SK-N-SH treated with all-trans-retinoic acid at 6 μM for 48 hours (cell line): Measurements from ENCODE around the gene KCNIP2.

Experiments used
- ATAC-seq: fragments of 200-7000 bp; cut with Tn5 transposase; 3 replicates; pipeline ENCODE4 v1.9.1; 2020; ENCODE audit warnings: mild to moderate bottlenecking, moderate library complexity
- ARNTL ChIP-seq: fragments of 450-650 bp; formaldehyde crosslinking; IDR thresholded peaks from 2 replicates; pipeline ENCODE4 v1.5.0; 2020; ENCODE audit warnings: low read depth, mild to moderate bottlenecking, moderate library complexity, borderline replicate concordance
- BACH2 ChIP-seq: fragments of 250-450 bp; sonication (Bioruptor Pico); IDR thresholded peaks from 2 replicates; pipeline ENCODE4 v1.9.0; 2021; ENCODE audit warnings: mild to moderate bottlenecking, borderline replicate concordance
- CREB5 ChIP-seq: fragments of 250-450 bp; sonication (Bioruptor Pico); IDR thresholded peaks from 2 replicates; pipeline ENCODE4 v1.5.1; 2020; ENCODE audit warnings: low read depth, mild to moderate bottlenecking, moderate library complexity
- CSDC2 ChIP-seq: fragments of 250-450 bp; sonication (Bioruptor Pico); IDR thresholded peaks from 2 replicates; pipeline ENCODE4 v1.5.0; 2020; ENCODE audit warnings: mild to moderate bottlenecking, moderate library complexity
- ESRRG ChIP-seq: fragments of 250-450 bp; sonication (Bioruptor Pico); IDR thresholded peaks from 2 replicates; pipeline ENCODE4 v1.6.1; 2021; ENCODE audit warnings: mild to moderate bottlenecking
- GLIS3 ChIP-seq: fragments of 250-450 bp; sonication (Bioruptor Pico); IDR thresholded peaks from 2 replicates; pipeline ENCODE4 v1.5.0; 2020; ENCODE audit warnings: mild to moderate bottlenecking, moderate library complexity
- ISL1 ChIP-seq: fragments of 250-450 bp; sonication (Bioruptor Pico); IDR thresholded peaks from 2 replicates; pipeline ENCODE4 v2.1.2; 2022; ENCODE audit warnings: mild to moderate bottlenecking, moderate library complexity
- OSR1 ChIP-seq: fragments of 250-450 bp; sonication (Bioruptor Pico); IDR thresholded peaks from 2 replicates; pipeline ENCODE4 v1.8.0; 2022; ENCODE audit warnings: moderate library complexity, mild to moderate bottlenecking, inconsistent platforms
- PPARA ChIP-seq: fragments of 250-450 bp; sonication (Bioruptor Pico); IDR thresholded peaks from 2 replicates; pipeline ENCODE4 v1.5.0; 2020; ENCODE audit warnings: mild to moderate bottlenecking, borderline replicate concordance
- RARB ChIP-seq: fragments of 250-450 bp; sonication (Bioruptor Pico); IDR thresholded peaks from 2 replicates; pipeline ENCODE4 v1.8.0; 2021; ENCODE audit warnings: mild to moderate bottlenecking, moderate library complexity
- SNAI2 ChIP-seq: fragments of 250-450 bp; sonication (Bioruptor Pico); IDR thresholded peaks from 2 replicates; pipeline ENCODE4 v1.5.0; 2020; ENCODE audit warnings: mild to moderate bottlenecking, moderate library complexity
- TCF4 ChIP-seq: fragments of 250-450 bp; sonication (Bioruptor Pico); IDR thresholded peaks from 2 replicates; pipeline ENCODE4 v1.8.0; 2021; ENCODE audit warnings: mild to moderate bottlenecking, moderate library complexity, borderline replicate concordance
- TSHZ2 ChIP-seq: fragments of 250-450 bp; sonication (Bioruptor Pico); IDR thresholded peaks from 2 replicates; pipeline ENCODE4 v1.5.0; 2020; ENCODE audit warnings: mild to moderate bottlenecking, moderate library complexity
- ZC3H10 ChIP-seq: fragments of 250-450 bp; sonication (Bioruptor Pico); IDR thresholded peaks from 2 replicates; pipeline ENCODE4 v1.5.1; 2021; ENCODE audit warnings: mild to moderate bottlenecking, moderate library complexity
- ZFP3 ChIP-seq: fragments of 250-450 bp; sonication (Bioruptor Pico); IDR thresholded peaks from 2 replicates; pipeline ENCODE4 v1.5.0; 2020; ENCODE audit warnings: mild to moderate bottlenecking, moderate library complexity
- ZFP30 ChIP-seq: fragments of 450-650 bp; formaldehyde crosslinking; IDR thresholded peaks from 2 replicates; pipeline ENCODE4 v1.5.0; 2022; ENCODE audit warnings: mild to moderate bottlenecking, moderate library complexity
- ZNF565 ChIP-seq: fragments of 450-650 bp; formaldehyde crosslinking; conservative IDR thresholded peaks from 2 replicates; pipeline ENCODE4 v1.5.0; 2020; ENCODE audit warnings: low read depth, mild to moderate bottlenecking, moderate library complexity
- ZNF8 ChIP-seq: fragments of 450-650 bp; formaldehyde crosslinking; IDR thresholded peaks from 2 replicates; pipeline ENCODE4 v1.5.0; 2020; ENCODE audit warnings: mild to moderate bottlenecking, moderate library complexity
- TF ChIP-seq, protein P1 (sequence below): fragments of 250-450 bp; sonication (Bioruptor Pico); IDR thresholded peaks from 2 replicates; pipeline ENCODE4 v1.8.0; 2021; ENCODE audit warnings: low read depth, mild to moderate bottlenecking, moderate library complexity, borderline replicate concordance
- TF ChIP-seq, protein P2 (sequence below): fragments of 250-450 bp; sonication (Bioruptor Pico); IDR thresholded peaks from 2 replicates; pipeline ENCODE4 v1.8.0; 2020; ENCODE audit warnings: mild to moderate bottlenecking, moderate library complexity, borderline replicate concordance

Gene KCNIP2

GRCh38 chr10:101859530-101859929 is 15.9 kb upstream of the KCNIP2 start:
- no peak for ATAC-seq
- TF ChIP-seq ZC3H10 (CRISPR knock-in tag): no peak
- TF ChIP-seq CSDC2 (CRISPR knock-in tag): no peak
- TF ChIP-seq ZNF565 (CRISPR knock-in tag): no peak
- no peak for TF ChIP-seq TCF4 (CRISPR knock-in tag)
- no peak for TF ChIP-seq GLIS3
- TF ChIP-seq PPARA (CRISPR knock-in tag): no peak
- TF ChIP-seq, protein P1, sequence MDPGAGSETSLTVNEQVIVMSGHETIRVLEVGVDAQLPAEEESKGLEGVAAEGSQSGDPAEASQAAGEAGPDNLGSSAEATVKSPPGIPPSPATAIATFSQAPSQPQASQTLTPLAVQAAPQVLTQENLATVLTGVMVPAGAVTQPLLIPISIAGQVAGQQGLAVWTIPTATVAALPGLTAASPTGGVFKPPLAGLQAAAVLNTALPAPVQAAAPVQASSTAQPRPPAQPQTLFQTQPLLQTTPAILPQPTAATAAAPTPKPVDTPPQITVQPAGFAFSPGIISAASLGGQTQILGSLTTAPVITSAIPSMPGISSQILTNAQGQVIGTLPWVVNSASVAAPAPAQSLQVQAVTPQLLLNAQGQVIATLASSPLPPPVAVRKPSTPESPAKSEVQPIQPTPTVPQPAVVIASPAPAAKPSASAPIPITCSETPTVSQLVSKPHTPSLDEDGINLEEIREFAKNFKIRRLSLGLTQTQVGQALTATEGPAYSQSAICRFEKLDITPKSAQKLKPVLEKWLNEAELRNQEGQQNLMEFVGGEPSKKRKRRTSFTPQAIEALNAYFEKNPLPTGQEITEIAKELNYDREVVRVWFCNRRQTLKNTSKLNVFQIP: no peak

DNA sequence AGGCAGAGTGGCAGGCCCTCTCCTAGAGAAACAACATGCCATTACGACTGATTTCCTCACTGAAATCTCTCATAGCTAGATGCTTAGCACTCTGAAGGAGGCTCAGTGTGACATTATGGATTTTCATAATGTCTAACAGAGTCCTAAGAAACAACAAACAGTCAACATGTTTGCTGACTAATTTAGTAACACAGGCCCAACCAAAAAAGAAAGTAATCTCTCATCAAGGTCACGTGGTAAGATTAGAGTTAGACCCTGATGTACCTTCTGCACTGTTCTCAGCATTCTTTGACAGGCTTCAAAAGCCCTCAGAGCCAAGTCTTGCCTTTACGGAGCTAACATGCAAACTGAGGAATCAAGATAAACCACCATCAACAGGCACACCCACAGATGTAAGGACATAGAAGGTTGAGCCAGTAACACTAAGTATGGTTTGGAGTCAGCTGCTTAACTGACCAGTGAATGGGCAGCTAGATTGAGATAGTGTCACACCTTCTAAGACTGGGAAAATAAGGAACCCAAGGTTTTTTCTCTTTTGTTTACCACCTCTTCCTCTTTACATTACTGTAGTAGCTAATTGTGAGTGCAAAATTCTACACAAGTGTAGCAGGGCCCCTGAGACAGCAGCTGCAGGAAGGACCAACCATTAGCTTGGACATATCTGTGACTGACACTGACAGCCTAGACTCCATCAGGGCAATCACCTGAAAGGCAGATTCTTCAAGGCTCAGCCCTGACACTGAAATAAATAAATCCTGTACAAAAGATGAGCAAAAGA is 15.3 kb upstream of the KCNIP2 start:
- TF ChIP-seq ZFP3 (CRISPR knock-in tag) (no peak), ESRRG (CRISPR knock-in tag) (no peak), OSR1 (CRISPR knock-in tag) (no peak)
- no peak for ATAC-seq

GRCh38 chr10:101857802-101858476 is 14.3 kb upstream of the KCNIP2 start:
- ATAC-seq: no peak

More at GRCh38 chr10:101857802-101858476, 14.3 kb upstream of the KCNIP2 start:
- TF ChIP-seq ARNTL (CRISPR knock-in tag): no peak
- TF ChIP-seq CREB5 (CRISPR knock-in tag): no peak
- no peak for TF ChIP-seq ISL1 (CRISPR knock-in tag)
- TF ChIP-seq RARB: no peak
- TF ChIP-seq PPARA (CRISPR knock-in tag): no peak
- no peak for TF ChIP-seq ESRRG (CRISPR knock-in tag)
- TF ChIP-seq, protein P2, sequence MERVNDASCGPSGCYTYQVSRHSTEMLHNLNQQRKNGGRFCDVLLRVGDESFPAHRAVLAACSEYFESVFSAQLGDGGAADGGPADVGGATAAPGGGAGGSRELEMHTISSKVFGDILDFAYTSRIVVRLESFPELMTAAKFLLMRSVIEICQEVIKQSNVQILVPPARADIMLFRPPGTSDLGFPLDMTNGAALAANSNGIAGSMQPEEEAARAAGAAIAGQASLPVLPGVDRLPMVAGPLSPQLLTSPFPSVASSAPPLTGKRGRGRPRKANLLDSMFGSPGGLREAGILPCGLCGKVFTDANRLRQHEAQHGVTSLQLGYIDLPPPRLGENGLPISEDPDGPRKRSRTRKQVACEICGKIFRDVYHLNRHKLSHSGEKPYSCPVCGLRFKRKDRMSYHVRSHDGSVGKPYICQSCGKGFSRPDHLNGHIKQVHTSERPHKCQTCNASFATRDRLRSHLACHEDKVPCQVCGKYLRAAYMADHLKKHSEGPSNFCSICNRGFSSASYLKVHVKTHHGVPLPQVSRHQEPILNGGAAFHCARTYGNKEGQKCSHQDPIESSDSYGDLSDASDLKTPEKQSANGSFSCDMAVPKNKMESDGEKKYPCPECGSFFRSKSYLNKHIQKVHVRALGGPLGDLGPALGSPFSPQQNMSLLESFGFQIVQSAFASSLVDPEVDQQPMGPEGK (CRISPR knock-in tag): no peak
- TF ChIP-seq OSR1 (CRISPR knock-in tag): no peak
- TF ChIP-seq BACH2 (CRISPR knock-in tag): no peak
- no peak for TF ChIP-seq GLIS3
- TF ChIP-seq SNAI2 (CRISPR knock-in tag): no peak
- TF ChIP-seq ZNF8: no peak
- TF ChIP-seq ZNF565 (CRISPR knock-in tag): no peak
- TF ChIP-seq, protein P1: no peak
- TF ChIP-seq ZC3H10 (CRISPR knock-in tag): no peak
- TF ChIP-seq ZFP30 (CRISPR knock-in tag): no peak
- no peak for TF ChIP-seq TSHZ2
- TF ChIP-seq ZFP3 (CRISPR knock-in tag): no peak
- TF ChIP-seq TCF4 (CRISPR knock-in tag): no peak
